ENCODE data around the gene TCP11. TPM values are rescaled to one million over a fixed set of nuclear protein-coding genes. Genes with fewer than 3 reads are reported as not detected.
"Not testable (repeated sequence)": the region's sequence is repeated elsewhere in the genome, so short reads cannot be mapped to it uniquely, and the experiment has no call there.

Gene TCP11
- polyA plus RNA-seq, 4 donors, result 2.2 to 3.1 (median 2.4) TPM

GRCh38 chr6:35148167-35148741 is 7.1 kb upstream of the TCP11 start:
- no peak for DNase-seq (ENCODE audit: low read depth in 4 of 4, low spot score in 3 of 4)

DNA sequence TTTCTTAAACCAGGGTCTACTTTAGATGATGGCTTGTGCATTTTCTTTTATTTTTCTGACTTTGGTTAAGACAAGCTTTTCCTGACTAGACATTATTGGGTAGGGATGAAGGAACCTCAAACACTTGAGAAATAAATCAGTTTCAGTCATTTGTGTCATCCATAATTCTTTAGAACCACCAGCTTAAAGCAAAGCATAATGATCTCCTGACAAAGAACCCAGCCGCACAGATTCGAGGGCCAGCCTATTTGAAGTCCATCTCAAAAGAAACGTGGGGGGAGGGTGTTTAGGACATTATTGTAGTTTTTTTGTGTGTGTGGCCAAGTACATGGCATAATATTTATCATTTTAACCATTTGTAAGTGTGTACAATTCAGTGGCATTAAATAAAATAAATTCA is 6.3 kb upstream of the TCP11 start:
- no peak for DNase-seq (ENCODE audit: low read depth in 4 of 4, low spot score in 3 of 4)

- no peak for DNase-seq (ENCODE audit: low read depth in 4 of 4, low spot score in 3 of 4)
These were observed 5.9 kb upstream of the TCP11 start for GRCh38 chr6:35147026-35147425.

- DNase-seq (ENCODE audit: low read depth in 4 of 4, low spot score in 3 of 4), result no peak
These were observed 5.3 kb upstream of the TCP11 start for GRCh38 chr6:35146453-35146852.

GRCh38 chr6:35145757-35146156 is 4.6 kb upstream of the TCP11 start:
- no peak for DNase-seq (ENCODE audit: low read depth in 4 of 4, low spot score in 3 of 4)

DNA sequence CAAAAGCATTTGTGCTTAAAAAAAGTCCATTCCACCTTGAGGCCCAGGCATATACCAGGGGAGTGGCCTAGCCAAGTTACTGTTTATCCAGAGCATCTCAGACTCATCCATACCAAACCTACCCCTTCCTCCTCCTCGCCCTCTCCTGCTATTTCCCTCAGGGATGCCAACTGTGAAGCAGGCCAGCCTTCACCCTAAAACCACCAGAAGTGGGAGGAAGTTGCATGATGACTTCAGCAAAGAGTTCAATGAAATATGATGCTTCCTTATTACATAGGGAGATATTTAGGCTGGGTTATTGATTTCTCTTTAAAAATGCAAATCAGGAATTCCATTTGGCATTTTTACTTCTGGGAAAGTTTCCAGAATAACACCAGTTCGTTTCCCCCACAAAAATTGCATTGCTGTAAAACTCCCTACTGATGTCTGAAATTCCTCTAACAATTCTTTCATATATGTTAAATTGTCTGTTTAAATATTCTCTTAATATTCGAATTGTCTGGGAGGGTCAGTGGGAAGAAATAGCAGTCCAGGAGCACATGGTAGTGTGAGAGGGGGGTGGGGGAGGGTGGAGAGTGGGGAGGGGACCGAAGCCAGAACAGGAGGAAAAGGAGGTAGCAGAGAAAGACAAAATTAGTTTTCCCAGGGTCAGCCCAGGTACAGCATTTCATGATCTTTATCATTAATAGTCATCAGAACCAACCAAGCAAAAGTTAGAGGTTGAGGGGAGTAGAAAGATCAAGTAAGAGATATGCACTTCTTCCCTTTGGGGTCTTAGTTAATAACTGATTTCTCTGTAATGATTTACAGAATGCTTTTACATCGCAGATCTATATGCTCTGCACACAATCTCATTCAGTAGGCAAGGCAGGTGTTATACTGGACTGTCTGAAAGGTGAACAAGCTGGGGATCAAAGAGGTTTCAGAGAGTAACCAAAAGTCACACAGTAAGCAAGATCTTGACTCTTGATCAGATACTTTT is 1.7 kb upstream of the TCP11 start:
- no peak for DNase-seq (ENCODE audit: low read depth in 4 of 4, low spot score in 3 of 4)

- DNase-seq (ENCODE audit: low read depth in 4 of 4, low spot score in 3 of 4), result no peak
These were observed 516 bp downstream of the TCP11 start for GRCh38 chr6:35140639-35141006.

DNA sequence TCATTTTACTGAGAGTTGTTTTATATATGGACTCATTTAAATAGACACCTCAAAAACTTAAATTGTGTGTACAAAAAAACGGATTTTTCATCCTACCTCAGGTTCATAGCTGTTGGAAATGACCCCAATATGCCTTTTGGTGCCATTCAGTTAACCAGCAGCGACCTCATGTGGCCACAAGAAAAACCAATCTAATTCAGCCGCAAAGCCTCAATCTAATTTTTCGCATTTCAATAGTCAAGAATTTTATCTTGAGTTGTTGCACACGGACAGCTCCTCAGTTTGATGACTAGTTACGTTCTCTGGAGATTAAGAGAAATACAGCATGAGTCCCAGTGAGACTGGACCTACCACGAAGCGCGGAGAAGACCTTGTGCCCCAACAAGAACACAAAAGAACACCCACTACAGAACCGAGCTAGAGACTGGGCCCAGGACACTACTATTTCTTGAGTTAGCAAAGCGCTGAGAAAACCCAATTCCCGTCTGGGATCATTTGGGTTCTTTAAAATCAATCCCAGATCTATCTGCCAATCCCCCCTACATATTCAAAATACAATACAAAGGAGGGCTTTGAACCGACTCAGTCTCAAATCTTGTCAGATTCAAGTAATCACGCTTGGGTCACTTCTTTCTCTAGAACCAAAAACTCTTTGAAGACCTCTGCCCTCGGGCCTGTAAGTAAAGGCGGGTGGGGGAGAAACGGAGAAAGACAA is 1.1 kb downstream of the TCP11 start:
- no peak for DNase-seq (ENCODE audit: low read depth in 4 of 4, low spot score in 3 of 4)

GRCh38 chr6:35139470-35139869 is 1.7 kb downstream of the TCP11 start:
- DNase-seq (ENCODE audit: low read depth in 4 of 4, low spot score in 3 of 4), result no peak

- DNase-seq (ENCODE audit: low read depth in 4 of 4, low spot score in 3 of 4), result not testable (repeated sequence)
These were observed 2.9 kb downstream of the TCP11 start for GRCh38 chr6:35138191-35138590.

DNA sequence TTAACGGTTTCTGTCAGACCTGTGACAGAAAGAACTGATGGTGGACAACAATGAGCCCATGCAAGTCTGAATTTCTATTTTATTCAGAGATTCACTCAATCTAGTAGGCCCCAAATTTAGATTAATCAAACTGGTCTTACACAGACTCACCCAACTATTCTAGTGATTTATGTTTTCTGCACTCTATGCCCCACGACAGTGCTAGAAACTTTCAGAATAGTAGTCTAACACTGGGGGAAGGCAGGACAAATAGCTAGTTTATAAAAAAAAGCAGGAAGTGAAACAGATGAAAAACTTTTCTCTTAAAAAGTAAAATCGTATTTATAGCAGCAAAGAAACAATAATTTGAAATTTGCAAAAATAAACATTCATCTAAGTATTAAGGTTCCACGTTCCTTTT is 5.0 kb downstream of the TCP11 start:
- no peak for DNase-seq (ENCODE audit: low read depth in 4 of 4, low spot score in 3 of 4)

DNA sequence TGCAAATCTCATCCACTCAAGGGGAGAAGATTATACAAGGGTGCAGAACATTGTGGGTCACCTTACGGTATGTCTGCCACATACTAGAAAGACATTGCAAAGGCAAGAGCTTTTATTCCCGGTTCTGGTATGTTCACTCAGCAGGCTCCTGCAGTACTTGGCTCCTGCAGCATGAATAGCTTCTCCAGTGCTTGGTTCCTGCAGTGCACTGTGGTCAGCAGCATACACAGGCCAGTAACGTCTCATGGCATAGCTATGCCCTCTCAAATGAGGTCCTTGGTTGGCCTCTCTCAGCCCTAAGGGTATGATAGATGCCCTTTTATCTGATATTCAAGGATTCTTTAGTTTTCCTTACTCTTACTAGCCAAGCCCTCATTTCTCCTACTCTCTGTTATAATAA is 12.6 kb downstream of the TCP11 start:
- no peak for DNase-seq (ENCODE audit: low read depth in 4 of 4, low spot score in 3 of 4)

DNA sequence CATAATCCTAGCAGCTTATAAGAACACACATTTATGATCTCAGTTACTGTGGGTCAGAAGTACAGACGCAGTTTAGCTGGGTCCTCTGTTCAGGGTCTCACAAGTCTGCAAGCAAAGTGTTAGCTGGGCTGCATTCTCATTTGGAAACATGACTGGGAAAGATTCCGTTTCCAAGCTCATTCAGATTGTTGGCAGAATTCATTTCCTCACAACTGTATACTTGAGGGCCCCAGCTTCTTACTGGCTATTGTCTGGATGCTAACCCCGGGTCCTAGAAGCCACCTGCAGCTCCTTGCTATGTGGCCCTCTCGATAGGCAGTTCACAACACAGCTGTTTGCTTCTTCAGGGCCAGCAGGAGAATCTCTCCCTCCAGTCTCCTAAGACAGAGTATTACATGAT is 13.1 kb downstream of the TCP11 start:
- no peak for DNase-seq (ENCODE audit: low read depth in 4 of 4, low spot score in 3 of 4)

DNA sequence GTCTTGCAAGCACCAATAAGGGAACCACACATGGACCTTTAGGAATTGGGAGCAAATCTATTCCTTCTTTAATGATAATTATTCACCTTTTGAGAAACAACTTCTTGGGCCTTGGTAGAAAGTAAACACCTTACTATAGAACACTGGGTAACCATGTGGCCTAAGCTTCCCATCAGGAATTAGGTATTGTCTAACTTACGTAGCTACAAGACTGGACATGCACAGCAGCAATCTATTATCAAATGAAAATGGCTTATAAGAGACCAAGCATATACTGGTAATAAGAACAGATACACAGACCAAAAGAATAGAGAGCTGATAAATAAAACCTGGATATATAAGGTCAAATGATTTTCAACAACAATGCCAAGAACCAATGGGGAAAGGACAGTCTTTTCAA is 16.8 kb downstream of the TCP11 start:
- DNase-seq (ENCODE audit: low read depth in 4 of 4, low spot score in 3 of 4), result no peak

- DNase-seq (ENCODE audit: low read depth in 4 of 4, low spot score in 3 of 4), result no peak
These were observed 20.4 kb downstream of the TCP11 start for GRCh38 chr6:35120746-35121145.

- DNase-seq (ENCODE audit: low read depth in 4 of 4, low spot score in 3 of 4), result no peak
These were observed 32.7 kb downstream of the TCP11 start for GRCh38 chr6:35108309-35108885.

- not testable (repeated sequence) for DNase-seq (ENCODE audit: low read depth in 4 of 4, low spot score in 3 of 4)
These were observed 33.4 kb downstream of the TCP11 start for GRCh38 chr6:35107761-35108160.

DNA sequence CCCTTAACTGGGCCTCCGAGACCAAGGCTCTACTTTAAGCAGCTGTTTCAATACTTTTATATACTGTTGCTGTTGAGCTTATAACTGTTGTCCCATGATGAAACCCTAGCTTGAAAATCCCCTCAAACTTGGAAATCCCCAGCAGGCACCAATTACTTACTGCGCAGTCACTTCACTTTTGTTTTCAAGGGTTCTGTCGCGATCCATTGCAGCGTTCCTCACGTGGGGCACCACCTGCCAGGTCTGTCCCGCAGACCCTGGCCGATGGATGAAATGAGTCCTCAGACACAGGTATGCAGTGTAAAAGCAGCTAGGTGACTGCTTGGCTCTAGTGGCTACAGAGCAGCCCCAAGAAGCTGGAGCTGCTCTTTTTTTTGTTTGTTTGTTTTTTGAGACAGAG is 33.9 kb downstream of the TCP11 start:
- DNase-seq (ENCODE audit: low read depth in 4 of 4, low spot score in 3 of 4), result not testable (repeated sequence)

DNA sequence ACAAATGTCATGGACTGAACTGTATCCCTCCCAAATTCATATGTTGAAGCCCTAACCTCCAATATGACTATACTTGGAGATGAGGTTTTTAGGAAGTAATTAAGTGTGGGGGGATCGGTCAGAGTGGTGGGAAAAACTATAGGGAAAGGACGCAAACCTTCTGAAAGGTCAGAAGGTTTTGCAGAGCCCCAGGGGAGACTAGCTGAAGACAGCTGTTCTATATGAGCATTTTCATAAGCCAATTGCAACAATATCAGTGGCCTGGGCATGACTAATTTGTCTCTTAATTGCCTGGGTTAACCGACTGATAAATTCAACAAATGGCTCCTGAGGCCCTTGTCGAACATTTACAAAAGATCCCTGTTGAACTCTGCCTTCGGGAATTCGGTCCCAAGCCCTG is 35.1 kb downstream of the TCP11 start:
- DNase-seq (ENCODE audit: low read depth in 4 of 4, low spot score in 3 of 4), result not testable (repeated sequence)

DNA sequence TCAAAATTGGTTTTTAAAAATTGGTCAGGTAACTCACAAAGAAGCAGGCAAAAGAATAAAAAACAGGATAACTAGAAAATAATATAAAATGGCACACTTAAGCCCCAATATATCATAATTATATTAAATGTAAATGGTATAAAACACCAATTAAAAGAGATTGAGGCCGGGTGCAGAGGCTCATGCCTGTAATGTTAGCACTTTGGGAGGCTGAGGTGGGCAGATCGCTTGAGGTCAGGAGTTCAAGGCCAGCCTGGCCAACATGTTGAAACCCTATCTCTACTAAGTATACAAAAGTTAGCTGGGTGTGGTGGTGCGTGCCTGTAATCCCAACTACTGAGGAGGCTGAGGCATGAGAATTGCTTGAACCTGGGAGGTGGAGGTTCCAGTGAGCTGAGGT is 36.1 kb downstream of the TCP11 start:
- no peak for DNase-seq (ENCODE audit: low read depth in 4 of 4, low spot score in 3 of 4)

- DNase-seq (ENCODE audit: low read depth in 4 of 4, low spot score in 3 of 4), result no peak
These were observed 42.0 kb downstream of the TCP11 start for GRCh38 chr6:35099116-35099515.

Measured in right renal pelvis (tissue), 4 donors.